HG03354 (cell line): ENCODE measurements around the gene DDR2.

Source experiments
- ATAC-seq: cut with Tn5 transposase; IDR thresholded peaks from one replicate; pipeline ENCODE4 v1.9.1; 2021; ENCODE audit warnings: mild to moderate bottlenecking; ENCODE audit not compliant: unreplicated experiment, poor library complexity, severe bottlenecking

The DDR2 gene

DNA sequence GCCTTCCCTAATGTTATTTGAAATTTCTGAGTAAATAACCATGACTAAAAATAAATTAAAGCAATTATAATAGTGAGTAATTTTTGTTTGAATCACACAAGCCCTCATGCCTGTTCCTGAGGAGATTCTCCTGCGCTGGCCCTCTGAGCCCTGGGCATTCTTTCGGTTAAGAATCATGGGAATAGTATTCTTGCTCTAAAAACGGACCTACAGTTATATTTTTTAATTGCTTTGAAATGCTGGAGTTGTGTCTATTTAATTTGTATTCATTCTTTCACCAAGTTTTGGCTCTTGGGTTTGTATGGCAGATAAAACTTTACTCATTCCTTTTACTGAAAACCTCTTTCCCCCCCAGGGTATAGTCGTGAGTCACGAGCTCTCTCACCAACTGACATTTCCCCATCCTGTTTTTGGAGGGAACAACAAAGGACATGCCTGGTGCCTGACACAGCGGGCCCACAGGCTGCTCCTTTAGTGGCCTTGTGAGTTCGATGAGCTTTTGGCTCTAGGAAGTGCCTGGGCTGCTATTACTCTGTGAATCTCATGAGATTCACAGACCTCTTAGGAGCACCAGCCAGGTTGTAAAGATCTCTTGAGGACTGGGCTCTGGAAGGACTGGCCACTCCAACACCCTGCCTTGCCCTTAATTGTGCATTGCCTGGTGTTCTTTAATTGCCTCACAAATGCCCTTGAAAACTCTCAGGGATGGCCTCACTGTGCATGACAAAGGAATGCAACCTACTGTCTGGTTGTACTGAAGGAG lies 58.6 kb downstream of the DDR2 start:
- no peak for ATAC-seq

DNA sequence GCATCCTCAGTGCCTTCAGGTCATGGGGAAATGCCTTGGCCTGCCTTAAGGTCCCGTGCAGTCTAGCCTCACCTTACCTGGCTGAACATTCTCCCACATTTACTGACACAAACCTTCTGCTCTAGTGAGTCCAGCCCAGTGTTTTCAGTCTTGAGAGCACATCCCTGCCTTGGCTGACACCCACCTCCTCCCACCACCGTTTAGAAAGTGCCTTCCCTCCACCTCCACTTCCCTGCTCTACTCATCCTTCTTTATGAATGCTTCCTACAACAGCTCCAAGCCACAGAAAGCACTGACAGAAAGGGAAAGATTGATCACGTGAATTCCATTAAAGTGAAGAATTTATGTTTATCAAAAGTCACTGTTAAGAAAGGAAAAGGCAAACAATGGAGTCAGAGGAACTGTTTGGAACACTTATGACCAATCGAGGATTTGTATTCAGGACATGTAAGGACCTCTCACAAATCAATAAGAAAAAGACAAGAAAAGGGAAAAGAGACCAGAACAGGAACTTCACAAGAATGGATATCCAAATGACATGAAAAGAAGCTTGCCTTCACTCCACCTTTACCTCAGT lies 59.8 kb downstream of the DDR2 start:
- no peak for ATAC-seq

DNA sequence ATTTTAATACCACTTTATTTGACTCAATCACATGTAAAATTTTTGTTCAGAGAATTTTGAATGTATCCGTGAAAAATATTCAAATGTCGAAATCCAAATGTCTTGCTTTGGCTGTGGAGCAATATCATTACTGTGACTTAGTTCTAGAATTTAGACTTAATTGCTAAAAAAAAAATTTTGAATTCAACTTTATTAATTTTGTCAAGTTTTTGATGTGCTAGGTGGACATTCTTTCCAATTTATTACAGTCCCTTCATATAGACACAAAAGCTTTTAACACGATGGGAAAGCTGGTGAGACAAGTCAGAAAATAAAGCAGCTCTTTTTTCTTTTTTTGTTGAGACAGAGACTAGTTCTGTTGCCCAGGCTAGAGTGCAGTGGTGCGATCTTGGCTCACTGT lies 62.6 kb downstream of the DDR2 start:
- no peak for ATAC-seq

DNA sequence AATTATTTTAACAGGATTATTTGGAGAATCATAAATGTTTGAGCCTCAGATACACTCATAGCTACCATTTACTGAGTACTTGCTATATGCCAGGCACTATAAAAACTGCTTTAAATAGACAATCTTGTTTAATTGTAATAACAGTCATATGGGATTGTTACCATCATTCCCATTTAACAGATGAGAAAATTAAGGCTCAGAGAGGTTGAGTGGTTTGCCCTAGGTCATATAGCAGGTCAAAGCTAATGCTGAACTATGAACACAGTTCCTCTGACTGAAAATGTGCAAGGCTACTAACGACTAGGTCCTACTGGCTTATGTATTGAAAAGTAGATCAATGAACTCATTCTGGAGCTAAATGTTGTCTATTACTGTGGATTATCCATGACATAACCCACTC lies 63.4 kb downstream of the DDR2 start:
- ATAC-seq, result no peak

DNA sequence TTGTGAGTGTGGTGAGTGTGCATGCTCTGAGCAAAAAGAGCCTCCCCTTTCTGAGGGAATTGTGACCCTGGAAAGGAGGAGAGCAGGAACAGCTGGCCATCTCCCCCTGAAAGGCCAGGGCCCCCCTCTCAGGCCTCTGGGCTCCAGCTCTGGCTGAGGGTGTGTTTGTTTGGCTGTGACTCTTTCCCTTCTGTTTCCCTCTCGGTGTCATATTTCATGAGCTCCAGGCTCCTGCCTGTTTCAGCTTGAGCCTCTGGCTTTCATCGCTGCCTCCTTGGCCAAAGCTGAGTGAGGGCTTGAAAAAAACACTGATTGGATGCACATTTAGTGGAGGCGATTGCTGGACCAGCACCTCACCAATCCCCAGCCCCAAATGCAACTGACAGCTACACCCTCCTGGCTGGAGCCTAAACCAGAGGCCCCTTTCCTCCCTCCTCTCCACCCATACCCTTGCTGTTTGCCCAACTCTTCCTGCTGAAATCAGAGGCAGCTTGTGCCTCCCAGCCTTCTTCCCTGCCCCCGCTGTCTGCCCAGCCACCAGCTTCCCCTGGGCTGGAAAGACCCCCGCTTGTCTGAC lies 64.1 kb downstream of the DDR2 start:
- no peak for ATAC-seq

DNA sequence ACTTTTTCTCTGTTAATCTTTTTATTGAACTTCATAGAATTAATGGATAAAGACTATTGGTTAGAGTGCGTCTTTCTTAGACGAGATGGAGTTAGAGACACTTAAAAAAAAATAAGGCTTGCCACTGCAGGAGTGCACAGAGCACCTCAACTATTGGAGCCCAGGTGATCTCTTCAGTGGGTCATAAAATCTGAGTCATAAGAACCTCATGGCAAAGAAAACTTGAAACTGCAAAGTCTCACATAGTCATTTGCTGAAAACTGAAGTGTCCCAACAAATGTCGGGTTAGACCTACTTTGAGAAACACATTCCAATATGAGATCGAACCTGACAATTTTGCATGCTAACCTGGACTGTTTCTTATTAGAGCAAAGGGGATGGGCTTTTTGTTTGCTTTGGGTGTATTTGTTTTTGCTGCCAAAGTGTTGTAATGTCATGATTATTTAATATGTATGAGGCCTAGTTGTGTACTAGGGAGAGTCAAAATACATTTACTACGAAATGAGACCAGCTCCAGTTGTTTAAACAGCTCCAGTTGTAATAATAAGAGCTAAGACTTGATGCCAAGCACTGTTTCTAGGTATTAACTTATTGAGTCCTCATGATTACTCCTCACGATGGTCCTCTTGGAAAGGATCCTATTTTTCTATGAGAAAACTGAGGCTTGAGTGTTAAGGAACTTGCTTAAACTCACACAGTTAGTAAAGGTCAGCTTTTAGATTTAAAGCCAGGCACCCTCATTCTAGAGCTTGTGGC lies 65.1 kb downstream of the DDR2 start:
- ATAC-seq, result no peak

DNA sequence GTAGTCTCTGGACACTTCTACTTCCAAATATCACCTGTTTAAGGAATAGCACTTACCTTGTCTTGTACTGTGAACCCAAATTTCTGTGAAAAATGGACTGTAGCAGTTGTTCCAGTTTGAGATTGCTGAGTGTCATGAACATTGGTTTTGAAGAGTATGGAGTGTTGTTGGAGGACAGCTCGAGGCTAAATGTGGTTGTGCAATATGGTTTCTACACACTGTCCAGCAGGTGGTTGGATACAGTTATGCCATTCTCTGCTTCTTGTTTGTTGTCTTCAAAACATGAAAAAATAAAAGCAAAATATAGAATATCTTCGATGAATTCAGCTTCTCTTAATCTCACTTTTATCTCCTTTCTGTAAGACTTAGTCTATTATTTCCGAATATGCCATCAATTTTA lies 67.1 kb downstream of the DDR2 start:
- no peak for ATAC-seq

DNA sequence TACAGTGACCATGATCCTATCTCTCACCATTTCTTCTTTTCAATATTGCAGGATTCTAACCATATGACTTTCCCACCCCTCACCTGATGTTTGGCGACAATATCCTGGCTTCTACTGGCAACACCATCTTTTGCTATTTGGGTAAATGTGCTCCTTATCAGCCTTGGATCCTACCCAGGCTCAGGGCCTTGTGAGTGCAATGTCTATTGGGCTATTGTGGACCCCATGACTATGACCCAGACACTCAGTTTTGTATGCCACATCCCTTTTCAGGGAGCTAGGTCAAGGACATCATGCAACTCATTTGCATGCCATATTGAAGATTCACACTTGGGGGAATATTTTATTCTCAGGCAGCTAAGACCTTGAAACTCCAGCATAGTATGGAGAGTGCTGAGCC lies 67.9 kb downstream of the DDR2 start:
- ATAC-seq, result no peak

DNA sequence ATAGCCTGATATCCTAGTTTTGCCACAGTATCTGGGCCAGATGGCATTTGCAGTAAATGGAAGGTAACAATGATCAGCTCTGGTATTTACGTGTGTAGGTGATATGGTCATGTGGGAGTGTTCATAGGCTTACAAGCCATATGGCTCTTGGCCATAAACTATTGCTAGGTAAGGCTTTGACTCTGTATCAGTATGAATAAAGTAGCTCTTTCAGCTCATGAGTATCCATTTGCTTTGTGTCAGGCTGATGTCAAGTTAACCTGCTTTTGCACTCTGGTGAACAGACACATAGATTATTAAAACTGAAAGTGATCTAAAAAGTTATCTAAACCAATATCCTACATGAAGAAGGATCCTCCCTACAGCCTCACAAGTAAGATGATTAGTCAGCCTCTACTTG lies 69.0 kb downstream of the DDR2 start:
- ATAC-seq, result no peak

DNA sequence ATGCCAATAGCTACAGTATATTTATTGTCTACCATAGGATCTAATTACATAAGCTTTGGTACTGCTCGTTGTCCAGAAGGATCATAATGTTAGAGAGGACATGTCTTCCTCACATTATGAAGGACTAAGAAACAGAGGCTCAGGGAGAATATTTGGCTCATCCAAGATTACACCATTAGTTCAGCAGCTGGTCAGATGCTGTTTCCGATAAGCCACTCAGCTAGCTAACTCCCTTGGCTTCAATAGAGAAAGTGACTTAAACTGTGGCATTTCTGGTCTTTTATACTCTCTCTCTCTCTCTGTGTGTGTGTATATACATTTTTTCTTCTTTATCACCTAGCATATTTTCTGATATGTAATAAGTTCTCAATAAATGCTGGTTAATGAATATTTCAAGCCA lies 70.4 kb downstream of the DDR2 start:
- no peak for ATAC-seq

DNA sequence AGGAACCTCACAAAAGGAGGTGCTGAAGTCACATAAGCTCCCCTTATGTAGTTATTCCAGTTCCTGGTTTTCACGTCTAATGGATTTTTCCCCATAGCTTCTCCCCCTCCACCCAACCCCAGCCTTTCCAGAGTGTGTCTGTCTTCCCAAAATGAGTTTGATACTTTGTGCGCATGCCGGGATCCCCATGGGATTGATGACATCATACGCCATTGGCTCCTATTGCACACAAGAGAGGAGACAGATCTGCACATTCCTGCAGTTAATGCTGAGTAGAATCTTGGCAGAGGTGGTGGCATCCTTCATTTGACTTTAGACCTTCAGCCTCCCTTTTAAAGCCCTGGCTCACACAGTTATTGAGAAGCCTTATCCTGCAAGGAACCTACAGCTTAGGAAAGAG lies 71.4 kb downstream of the DDR2 start:
- ATAC-seq, result no peak

DNA sequence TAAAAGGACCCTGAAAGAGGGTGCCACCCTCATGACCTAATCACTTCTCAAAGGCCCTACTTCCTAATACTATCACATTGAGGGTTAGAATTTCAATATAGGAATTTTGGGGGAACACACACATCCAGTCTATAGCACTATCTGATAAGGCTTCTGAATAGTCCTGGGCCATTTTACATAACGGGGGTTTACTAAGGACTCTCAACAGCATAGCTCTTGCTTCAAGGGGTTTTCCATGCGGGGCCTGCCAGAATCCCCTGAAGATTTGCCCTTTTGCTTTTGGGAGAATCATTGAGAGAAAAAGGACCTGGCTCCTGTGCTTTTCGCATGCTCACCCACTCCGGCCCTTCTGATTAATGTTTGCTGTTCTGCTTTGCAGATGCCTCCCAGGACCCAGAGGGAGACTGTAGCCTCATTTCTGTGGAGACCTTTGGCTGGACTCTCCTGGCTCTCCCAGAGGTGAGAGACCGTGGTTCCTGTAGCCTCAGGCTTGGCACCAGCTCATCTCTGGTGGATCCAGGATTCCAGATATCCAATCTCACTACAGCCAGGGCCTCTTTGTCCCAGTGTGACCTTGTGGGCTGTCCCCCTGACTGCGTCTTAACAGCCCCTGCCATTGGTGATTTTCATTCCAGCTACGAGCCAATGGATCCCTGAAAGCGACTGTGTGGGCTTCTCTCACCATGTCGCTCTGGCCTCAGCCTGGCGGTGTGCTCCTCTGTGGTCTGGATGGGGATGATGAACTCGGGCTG lies 72.6 kb downstream of the DDR2 start:
- no peak for ATAC-seq

DNA sequence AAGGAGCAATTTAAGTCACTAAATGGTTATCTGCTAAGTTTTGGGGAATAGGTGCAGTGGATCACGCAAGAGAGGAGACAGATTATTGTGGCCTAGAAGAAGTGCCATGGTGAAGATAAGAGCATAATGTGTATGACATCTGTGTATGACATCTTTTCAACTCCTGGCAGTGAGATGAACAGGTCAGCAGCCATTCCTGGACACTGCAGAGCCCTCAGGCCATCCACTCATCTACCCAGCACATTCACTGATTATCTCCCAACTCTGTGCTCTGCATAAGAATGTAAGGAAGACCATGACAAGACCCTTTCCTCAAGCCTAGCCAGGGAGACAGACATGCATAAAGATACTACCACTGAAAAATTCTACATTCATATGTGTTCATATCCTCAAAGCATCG lies 73.7 kb downstream of the DDR2 start:
- ATAC-seq, result no peak

DNA sequence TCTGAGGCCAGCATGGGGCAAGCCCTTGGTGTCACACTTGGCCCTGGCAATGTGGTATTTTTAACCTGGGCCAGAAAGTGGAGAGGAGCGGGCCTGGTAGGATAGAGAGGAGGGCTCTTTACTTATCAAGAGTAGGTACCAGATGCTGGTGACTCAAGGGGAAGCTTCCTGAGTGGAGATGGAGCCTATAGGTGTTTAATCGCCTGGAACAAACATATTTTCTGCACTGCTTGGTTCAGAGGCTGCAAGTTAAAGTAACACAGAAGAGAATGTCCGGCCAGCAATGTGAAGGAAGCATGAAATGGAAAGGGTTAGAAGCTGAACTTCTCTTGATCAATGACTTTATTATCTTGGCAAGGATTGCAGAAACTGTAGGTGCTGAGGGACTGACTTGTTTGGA lies 74.3 kb downstream of the DDR2 start:
- no peak for ATAC-seq

DNA sequence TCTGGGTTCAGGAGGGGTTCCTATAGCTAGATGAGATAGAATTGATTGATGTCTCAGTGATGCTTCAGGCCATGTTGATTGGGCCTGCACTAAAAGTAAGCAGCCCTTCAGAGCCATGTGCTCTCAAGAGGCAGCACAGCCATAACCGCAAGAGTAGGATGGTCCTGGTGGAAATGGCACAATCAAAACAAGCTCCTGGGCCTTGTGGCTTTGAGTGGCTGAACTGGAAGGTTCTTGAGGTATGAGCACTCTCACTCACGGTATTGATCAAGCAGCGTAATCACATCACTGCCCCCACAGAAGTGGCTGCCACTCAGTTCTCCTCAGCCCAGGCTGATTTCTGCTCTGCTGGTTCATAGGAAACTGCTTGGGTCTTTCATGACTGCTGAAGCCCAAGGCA lies 76.0 kb downstream of the DDR2 start:
- no peak for ATAC-seq

DNA sequence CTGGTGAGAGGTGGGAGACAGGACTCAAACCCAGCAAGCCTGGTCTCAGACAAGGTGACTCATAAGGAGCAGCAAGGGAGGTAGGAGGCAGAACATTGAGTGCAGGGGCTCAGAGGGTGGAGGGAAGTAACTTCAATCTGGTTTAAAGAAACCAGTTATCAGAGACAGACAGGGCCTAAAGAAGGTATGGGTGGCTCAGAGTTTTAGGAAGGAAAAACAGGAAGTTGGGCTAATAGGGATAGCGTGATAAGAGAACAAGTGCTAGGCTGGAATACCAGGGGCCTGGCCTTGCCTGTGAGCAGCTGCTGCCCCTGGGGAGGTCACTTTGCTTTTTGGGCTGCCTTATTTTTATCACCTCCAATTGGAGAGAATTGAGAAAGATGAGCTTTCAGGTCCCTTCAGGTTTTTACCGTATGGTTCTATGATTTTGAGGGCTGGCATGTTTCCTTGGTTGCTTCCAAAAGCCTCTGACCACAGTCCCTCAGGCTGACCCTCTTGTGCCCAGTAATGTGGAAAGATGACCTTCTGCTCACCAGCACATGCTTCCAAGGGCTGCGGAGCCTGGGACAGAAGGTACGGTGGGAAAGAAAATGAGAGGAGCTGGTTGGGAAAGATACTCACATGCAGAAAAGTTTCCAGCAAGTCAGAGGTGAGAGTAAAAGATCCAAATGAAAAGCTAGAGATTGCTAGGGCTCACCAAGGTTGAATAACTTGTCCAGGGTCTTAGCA lies 77.0 kb downstream of the DDR2 start:
- ATAC-seq, result no peak

DNA sequence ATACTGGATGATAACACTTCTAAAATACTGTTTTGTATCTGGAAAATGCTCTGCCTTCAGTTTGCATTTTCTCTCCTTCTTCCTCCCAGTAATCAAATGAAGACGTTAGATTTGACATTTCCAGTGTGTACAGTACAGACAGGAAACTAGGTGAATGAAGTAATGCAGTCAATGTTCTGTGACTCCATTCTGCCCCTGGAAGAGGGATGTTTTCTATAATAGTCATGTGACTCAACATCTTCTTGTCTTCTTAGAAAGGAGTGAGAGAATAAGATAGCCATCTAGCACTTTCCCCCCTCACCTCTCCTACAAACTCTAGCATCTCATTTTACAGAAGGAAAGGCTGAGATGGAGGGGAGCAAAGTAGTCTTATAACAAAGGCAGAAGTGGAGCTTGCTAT lies 77.6 kb downstream of the DDR2 start:
- no peak for ATAC-seq

DNA sequence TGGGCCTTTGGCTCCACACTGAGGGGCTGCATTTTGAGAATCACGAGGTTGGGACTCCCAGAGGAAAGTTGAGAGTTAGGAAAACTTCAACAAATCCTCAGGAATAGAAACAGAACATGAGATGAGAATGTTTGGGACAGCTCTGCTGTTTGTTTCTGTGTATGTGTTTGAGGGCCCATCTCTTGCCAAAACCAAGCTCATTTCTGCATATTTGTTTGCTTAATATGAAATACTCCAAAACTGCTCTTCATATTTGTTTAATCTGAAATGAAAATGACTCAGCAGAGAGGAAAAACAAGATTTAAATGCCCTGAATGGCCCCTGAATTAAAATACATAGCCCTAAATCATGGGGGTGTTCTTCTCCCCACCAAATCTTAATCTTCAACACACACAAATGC lies 78.1 kb downstream of the DDR2 start:
- ATAC-seq, result no peak

DNA sequence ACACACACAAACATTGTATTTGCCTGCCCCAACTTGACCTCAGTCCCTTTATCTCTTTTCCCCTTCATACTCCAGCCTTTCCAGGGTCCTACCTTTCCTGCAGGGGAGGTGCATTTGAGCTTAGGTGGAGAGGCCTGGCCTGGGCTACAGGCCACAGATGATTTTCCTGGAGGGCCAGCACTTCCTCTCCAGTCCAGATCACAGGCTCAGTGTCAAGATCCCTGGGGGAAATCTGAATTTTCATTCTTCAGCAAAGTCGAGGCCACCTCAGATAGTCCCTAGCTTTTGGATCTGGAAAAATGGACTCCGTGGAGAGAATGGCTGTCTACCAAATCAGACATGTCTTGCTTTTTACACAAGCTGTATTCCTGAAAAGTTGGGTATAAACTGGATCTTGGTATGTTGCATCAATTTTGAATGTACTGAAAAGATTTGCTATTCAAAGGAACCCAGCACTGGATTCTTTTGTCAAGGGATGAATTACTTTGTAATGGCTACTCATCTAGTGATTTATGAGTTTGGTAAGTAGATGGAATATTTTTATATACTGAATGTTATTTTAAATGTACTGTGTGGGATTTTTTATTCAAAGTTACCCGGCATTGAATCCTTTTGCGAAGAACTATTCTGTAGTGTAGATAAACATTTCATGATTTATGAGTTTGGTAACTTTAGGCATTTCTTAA lies 78.7 kb downstream of the DDR2 start:
- no peak for ATAC-seq
